ENCODE results near the gene FARSA.
A peak's percentile ranks its signal among the peaks of the same experiment; 100 is the strongest.
"Not testable (repeated sequence)": the region's sequence is repeated elsewhere in the genome, so short reads cannot be mapped to it uniquely, and the experiment has no call there.

Gene FARSA

GRCh38 chr19:12937093-12937926, 3.8 kb upstream of the FARSA start:
- DNase-seq: peak; percentile 80

GRCh38 chr19:12936582-12936981, 3.1 kb upstream of the FARSA start:
- DNase-seq: no peak

GRCh38 chr19:12935071-12935470, 1.6 kb upstream of the FARSA start:
- DNase-seq: no peak

GRCh38 chr19:12932392-12933286, 872 bp downstream of the FARSA start:
- no peak for DNase-seq

GRCh38 chr19:12930002-12930645, 3.4 kb downstream of the FARSA start:
- no peak for DNase-seq

- DNase-seq: no peak
These were observed 8.7 kb downstream of the FARSA start for GRCh38 chr19:12924621-12925310.

GRCh38 chr19:12922959-12923358, 10.6 kb downstream of the FARSA start:
- no peak for DNase-seq

- DNase-seq: no peak
These were observed 12.5 kb downstream of the FARSA start for GRCh38 chr19:12921047-12921446.

- no peak for DNase-seq
These were observed 15.3 kb downstream of the FARSA start for GRCh38 chr19:12918253-12918652.

- DNase-seq: not testable (repeated sequence)
These were observed 17.7 kb downstream of the FARSA start for GRCh38 chr19:12915860-12916259.

- DNase-seq: peak; percentile 56
These were observed 19.4 kb downstream of the FARSA start for GRCh38 chr19:12913851-12914690.

- no peak for DNase-seq
These were observed 20.4 kb downstream of the FARSA start for GRCh38 chr19:12913011-12913561.

GRCh38 chr19:12912571-12912970, 20.9 kb downstream of the FARSA start:
- no peak for DNase-seq

- DNase-seq: no peak
These were observed 26.3 kb downstream of the FARSA start for GRCh38 chr19:12907166-12907565.

GRCh38 chr19:12899891-12900518, 33.5 kb downstream of the FARSA start:
- no peak for DNase-seq

GRCh38 chr19:12896460-12896859, 37.1 kb downstream of the FARSA start:
- no peak for DNase-seq

- no peak for DNase-seq
These were observed 39.9 kb downstream of the FARSA start for GRCh38 chr19:12893582-12893981.

GRCh38 chr19:12891553-12892021, 41.9 kb downstream of the FARSA start:
- no peak for DNase-seq

GRCh38 chr19:12890787-12891552, 42.5 kb downstream of the FARSA start, which contains the start of gene GCDH:
GCDH (plus strand) TSS chr19:12891160; CDS start chr19:12891305, 145 bp downstream.
- peak; percentile 99 for DNase-seq

GRCh38 chr19:12890299-12890786, 43.2 kb downstream of the FARSA start:
- not testable (repeated sequence) for DNase-seq

Data from suppressor macrophage treated with lipopolysaccharide for 4 hours (primary cell).